ENCODE results near the gene DIDO1.
"Not testable (repeated sequence)": the region's sequence is repeated elsewhere in the genome, so short reads cannot be mapped to it uniquely, and the experiment has no call there.

GRCh38 chr20:62873681-62874031 is 52.6 kb downstream of the DIDO1 start:
- not testable (repeated sequence) for TF ChIP-seq CHD2 (IDR thresholded peaks at IDR 0.05; ENCODE audit: low read length, partially characterized antibody); FOXJ3 (CRISPR knock-in tag; IDR thresholded peaks at IDR 0.05); MXI1 (IDR thresholded peaks at IDR 0.05; ENCODE audit: low read depth, low read length); POLR2AphosphoS5 (IDR thresholded peaks at IDR 0.05; ENCODE audit: low read depth, low read length); NFIC (IDR thresholded peaks at IDR 0.05; ENCODE audit: borderline replicate concordance); ELF1 (IDR thresholded peaks at IDR 0.05); ZBTB33 (IDR thresholded peaks at IDR 0.05; ENCODE audit: borderline replicate concordance, low read depth); GABPA (IDR thresholded peaks at IDR 0.05; ENCODE audit: low read depth); TEAD4 (IDR thresholded peaks at IDR 0.05; ENCODE audit: borderline replicate concordance, insufficient read depth); TAF1 (IDR thresholded peaks at IDR 0.05; ENCODE audit: borderline replicate concordance, low read depth, low read length); RCOR1 (IDR thresholded peaks at IDR 0.05; ENCODE audit: low read length)
- TF ChIP-seq CTCF (IDR thresholded peaks at IDR 0.05) (peak; percentile 62), SMC3 (IDR thresholded peaks at IDR 0.05; ENCODE audit: low read depth, low read length) (peak; percentile 59)
